ENCODE measurements around the gene LEP.
A peak's percentile ranks its signal among the peaks of the same experiment; 100 is the strongest.

Gene LEP

GRCh38 chr7:128247640-128248194, 6.6 kb downstream of the LEP start:
- TF ChIP-seq GATA3 (IDR thresholded peaks at IDR 0.05; ENCODE audit: low read depth, low read length): no peak
- TF ChIP-seq GATA2 (IDR thresholded peaks at IDR 0.05; ENCODE audit: low read depth, low read length): peak; percentile 16; the same call in 1 of the 2 replicates

- TF ChIP-seq GATA3 (IDR thresholded peaks at IDR 0.05; ENCODE audit: low read depth, low read length): no peak
- TF ChIP-seq GATA2 (IDR thresholded peaks at IDR 0.05; ENCODE audit: low read depth, low read length): no peak
Measured at GRCh38 chr7:128251337-128251736, 10.3 kb downstream of the LEP start.

DNA sequence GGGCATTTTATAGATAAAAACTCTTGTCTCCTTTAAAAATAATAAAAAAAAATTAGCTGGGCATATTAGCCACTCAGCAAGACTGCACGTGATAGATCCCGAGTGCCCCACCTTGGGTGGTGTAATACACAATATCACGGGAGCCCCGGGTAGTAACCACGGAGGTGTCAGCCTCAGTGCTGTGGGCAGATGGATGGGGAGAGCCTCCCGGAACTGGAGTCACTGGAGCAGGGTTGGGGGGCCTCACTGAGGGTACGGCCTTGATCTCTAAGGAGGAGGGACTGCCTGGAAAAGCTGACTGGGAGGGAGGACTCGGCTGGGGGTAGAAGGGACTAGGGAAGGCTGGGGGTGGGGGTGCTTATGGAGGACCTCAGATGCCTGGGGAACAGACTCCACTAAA, 12.6 kb downstream of the LEP start:
- TF ChIP-seq GATA3 (IDR thresholded peaks at IDR 0.05; ENCODE audit: low read depth, low read length) (no peak), GATA2 (IDR thresholded peaks at IDR 0.05; ENCODE audit: low read depth, low read length) (no peak)

GRCh38 chr7:128254470-128254869, 13.4 kb downstream of the LEP start:
- TF ChIP-seq GATA3 (IDR thresholded peaks at IDR 0.05; ENCODE audit: low read depth, low read length) (no peak), GATA2 (IDR thresholded peaks at IDR 0.05; ENCODE audit: low read depth, low read length) (no peak)

DNA sequence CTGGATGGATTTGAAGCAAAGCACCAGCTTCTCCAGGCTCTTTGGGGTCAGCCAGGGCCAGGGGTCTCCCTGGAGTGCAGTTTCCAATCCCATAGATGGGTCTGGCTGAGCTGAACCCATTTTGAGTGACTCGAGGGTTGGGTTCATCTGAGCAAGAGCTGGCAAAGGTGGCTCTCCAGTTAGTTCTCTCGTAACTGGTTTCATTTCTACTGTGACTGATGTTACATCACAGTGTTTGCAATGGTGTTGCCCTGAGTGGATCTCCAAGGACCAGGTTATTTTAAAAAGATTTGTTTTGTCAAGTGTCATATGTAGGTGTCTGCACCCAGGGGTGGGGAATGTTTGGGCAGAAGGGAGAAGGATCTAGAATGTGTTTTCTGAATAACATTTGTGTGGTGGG, 14.2 kb downstream of the LEP start:
- TF ChIP-seq GATA3 (IDR thresholded peaks at IDR 0.05; ENCODE audit: low read depth, low read length) (no peak), GATA2 (IDR thresholded peaks at IDR 0.05; ENCODE audit: low read depth, low read length) (no peak)

DNA sequence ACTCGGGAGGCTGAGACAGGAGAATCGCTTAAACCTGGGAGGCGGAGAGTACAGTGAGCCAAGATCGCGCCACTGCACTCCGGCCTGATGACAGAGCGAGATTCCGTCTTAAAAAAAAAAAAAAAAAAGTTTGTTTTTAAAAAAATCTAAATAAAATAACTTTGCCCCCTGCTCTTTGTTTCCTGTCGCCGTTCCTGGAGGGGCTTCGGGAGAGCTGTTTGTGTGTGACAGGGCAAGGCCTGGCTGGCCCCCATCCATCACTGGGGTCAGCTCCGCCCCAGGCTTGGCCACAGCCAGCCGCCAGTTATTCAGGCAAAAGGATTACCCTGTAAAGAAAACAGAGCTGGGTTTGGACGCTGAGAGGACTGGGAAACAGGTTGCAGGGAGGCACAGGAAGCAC, 16.4 kb downstream of the LEP start:
- TF ChIP-seq GATA3 (IDR thresholded peaks at IDR 0.05; ENCODE audit: low read depth, low read length) (no peak), GATA2 (IDR thresholded peaks at IDR 0.05; ENCODE audit: low read depth, low read length) (no peak)

- TF ChIP-seq GATA2 (IDR thresholded peaks at IDR 0.05; ENCODE audit: low read depth, low read length) (no peak), GATA3 (IDR thresholded peaks at IDR 0.05; ENCODE audit: low read depth, low read length) (no peak)
Measured at GRCh38 chr7:128259131-128260061, 18.3 kb downstream of the LEP start.

GRCh38 chr7:128260069-128260795, 19.2 kb downstream of the LEP start:
- TF ChIP-seq GATA3 (IDR thresholded peaks at IDR 0.05; ENCODE audit: low read depth, low read length) (no peak), GATA2 (IDR thresholded peaks at IDR 0.05; ENCODE audit: low read depth, low read length) (no peak)

DNA sequence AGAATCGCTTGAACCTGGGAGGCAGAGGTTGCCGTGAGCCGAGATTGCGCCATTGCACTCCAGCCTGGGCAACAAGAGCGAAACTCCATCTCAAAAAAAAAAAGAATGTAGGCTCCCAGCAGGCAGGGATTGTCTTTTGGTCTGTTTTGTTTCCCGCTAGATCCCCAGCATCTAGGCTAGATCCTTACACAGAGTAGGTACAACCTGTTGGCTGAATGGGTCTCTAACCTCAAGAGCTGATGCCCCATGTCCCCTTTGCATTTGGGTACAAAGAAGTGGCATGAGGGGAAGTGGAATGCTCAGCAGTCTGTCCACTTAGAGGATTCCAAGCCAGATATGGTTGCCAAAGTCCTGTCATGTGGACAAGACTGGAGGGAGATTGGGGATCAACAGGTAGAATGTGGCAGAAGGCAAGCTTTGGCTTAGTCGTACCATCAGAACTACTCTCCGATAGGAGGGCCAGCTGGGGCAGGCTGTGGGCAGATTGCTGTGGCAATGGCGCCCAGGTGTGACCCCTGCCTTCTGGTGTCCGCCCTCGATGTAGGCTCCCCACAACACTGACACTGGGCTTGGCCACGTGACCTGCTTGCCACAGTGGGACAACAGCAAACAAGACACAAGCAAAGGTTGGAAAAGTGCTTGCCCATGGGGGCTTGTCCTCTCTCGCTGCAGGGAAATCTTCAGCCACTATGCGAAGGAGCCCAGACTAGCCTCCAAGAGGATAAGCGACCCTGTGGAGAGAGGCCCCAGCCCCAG, 21.4 kb downstream of the LEP start:
- TF ChIP-seq GATA3 (IDR thresholded peaks at IDR 0.05; ENCODE audit: low read depth, low read length) (no peak), GATA2 (IDR thresholded peaks at IDR 0.05; ENCODE audit: low read depth, low read length) (no peak)

DNA sequence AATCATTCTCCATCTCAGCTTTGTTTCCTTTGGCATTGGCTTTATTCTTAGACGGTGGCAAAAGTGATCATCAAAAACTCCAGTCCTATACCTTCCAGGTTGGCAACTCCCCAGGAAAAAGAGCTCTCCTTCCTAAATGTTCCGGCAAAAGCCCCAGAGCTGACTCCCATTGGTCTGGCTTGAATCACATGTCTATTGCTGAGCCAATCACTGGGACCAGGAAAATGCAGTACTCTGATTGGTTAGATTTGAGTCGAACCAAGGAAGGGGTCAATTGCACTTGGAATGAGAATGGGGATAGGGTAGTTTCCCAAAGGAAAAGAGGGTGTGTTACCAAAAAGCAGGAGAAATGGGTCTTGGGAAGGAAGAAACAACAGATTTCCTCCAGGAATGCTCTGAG, 22.3 kb downstream of the LEP start:
- TF ChIP-seq GATA3 (IDR thresholded peaks at IDR 0.05; ENCODE audit: low read depth, low read length): no peak

DNA sequence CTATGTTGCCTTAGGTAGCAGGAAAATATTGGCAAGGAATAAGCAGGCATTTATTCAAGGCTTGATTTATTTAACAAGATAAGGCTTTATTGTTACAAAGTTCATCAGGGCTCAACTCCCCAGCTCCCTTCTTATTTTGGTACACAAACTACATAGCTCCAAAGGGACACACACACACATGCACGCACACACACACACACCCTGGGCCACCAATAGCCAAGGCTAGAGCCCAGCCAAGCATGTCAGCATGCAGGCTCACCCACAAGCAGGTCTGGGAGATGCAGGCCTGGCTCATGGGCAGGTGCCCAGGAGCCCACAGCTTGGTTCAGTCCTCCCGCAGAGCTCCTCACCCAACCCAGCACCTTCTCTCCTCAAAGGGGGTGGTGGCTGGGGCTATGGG, 23.4 kb downstream of the LEP start:
- TF ChIP-seq GATA3 (IDR thresholded peaks at IDR 0.05; ENCODE audit: low read depth, low read length) (no peak), GATA2 (IDR thresholded peaks at IDR 0.05; ENCODE audit: low read depth, low read length) (no peak)

- TF ChIP-seq GATA2 (IDR thresholded peaks at IDR 0.05; ENCODE audit: low read depth, low read length) (peak; percentile 94), GATA3 (IDR thresholded peaks at IDR 0.05; ENCODE audit: low read depth, low read length) (no peak; the same call in none of the 2 replicates)
Measured at GRCh38 chr7:128265156-128265905, 24.3 kb downstream of the LEP start.

- TF ChIP-seq GATA2 (IDR thresholded peaks at IDR 0.05; ENCODE audit: low read depth, low read length) (no peak), GATA3 (IDR thresholded peaks at IDR 0.05; ENCODE audit: low read depth, low read length) (no peak)
Measured at GRCh38 chr7:128265906-128266300, 24.8 kb downstream of the LEP start.
